ENCODE measurements around the gene SERPINB10. TPM values are rescaled to one million over a fixed set of nuclear protein-coding genes. Genes with fewer than 3 reads are reported as not detected.
"Not testable (repeated sequence)": the region's sequence is repeated elsewhere in the genome, so short reads cannot be mapped to it uniquely, and the experiment has no call there.

The SERPINB10 gene
- polyA plus RNA-seq, 1 experiment, result 0.38 TPM

GRCh38 chr18:63936932-63937393 is 29.2 kb downstream of the SERPINB10 start:
- CTCF ChIA-PET, result interaction anchor here (0.7 to 7.7 kb wide), 36 partner anchors 8 to 498 kb away, joined by 3 to 47 read pairs (median 6); no protein-coding TSS in a partner anchor
- no peak for DNase-seq (ENCODE audit: low read depth)
- no peak for TF ChIP-seq CTCF (IDR thresholded peaks at IDR 0.05; ENCODE audit: insufficient read depth, low read depth, low read length)

GRCh38 chr18:63940008-63940407 is 32.2 kb downstream of the SERPINB10 start:
- Histone ChIP-seq H3K27me3 (ENCODE audit: control insufficient read depth, insufficient read depth, low read length) (no peaks in the 10 kb centered on the region; the same call in 1 of the 2 replicates), H3K36me3 (ENCODE audit: control insufficient read depth, insufficient read depth, low read length) (no peaks in the 10 kb centered on the region), H3K4me3 (ENCODE audit: low read depth, low read length) (no peak overlapping the region)
- no peak for TF ChIP-seq CTCF (IDR thresholded peaks at IDR 0.05; ENCODE audit: insufficient read depth, low read depth, low read length)
- no peak for DNase-seq (ENCODE audit: low read depth)
- ChIA-PET POLR2A (no interaction called here), CTCF (interaction anchor here (7.7 kb wide), 1 partner anchor 22 kb away, joined by 47 read pairs; no protein-coding TSS in a partner anchor)

More at GRCh38 chr18:63936932-63937393, 29.2 kb downstream of the SERPINB10 start:
- H3K36me3 ChIP-seq (ENCODE audit: control insufficient read depth, insufficient read depth, low read length), result no peaks in the 10 kb centered on the region
- peak overlapping the region; percentile 85 for H3K4me3 ChIP-seq (ENCODE audit: low read depth, low read length)
- peaks cover 2% of the 10 kb centered on the region; the same call in 1 of the 2 replicates for H3K27me3 ChIP-seq (ENCODE audit: control insufficient read depth, insufficient read depth, low read length)
- POLR2A ChIA-PET, result no interaction called here

GRCh38 chr18:63940543-63941050 is 32.8 kb downstream of the SERPINB10 start:
- H3K4me3 ChIP-seq (ENCODE audit: low read depth, low read length); POLR2A ChIA-PET: not testable (repeated sequence)

GRCh38 chr18:63947051-63947790 is 39.5 kb downstream of the SERPINB10 start:
- Histone ChIP-seq H3K27me3 (ENCODE audit: control insufficient read depth, insufficient read depth, low read length) (no peaks in the 10 kb centered on the region), H3K36me3 (ENCODE audit: control insufficient read depth, insufficient read depth, low read length) (no peaks in the 10 kb centered on the region), H3K4me3 (ENCODE audit: low read depth, low read length) (no peak overlapping the region)
- ChIA-PET CTCF (interaction anchor here (1.0 kb wide), 1 partner anchor 10 kb away, joined by 4 read pairs; no protein-coding TSS in a partner anchor), POLR2A (no interaction called here)
- TF ChIP-seq CTCF (IDR thresholded peaks at IDR 0.05; ENCODE audit: insufficient read depth, low read depth, low read length), result no peak
- DNase-seq (ENCODE audit: low read depth), result no peak

More at GRCh38 chr18:63940543-63941050, 32.8 kb downstream of the SERPINB10 start:
- not testable (repeated sequence) for H3K36me3 ChIP-seq (ENCODE audit: control insufficient read depth, insufficient read depth, low read length); DNase-seq (ENCODE audit: low read depth); H3K27me3 ChIP-seq (ENCODE audit: control insufficient read depth, insufficient read depth, low read length)
- CTCF ChIA-PET, result interaction anchor here (7.7 kb wide), 1 partner anchor 21 kb away, joined by 47 read pairs; no protein-coding TSS in a partner anchor

GRCh38 chr18:63949068-63949737 is 41.4 kb downstream of the SERPINB10 start, which contains the start of gene HMSD:
HMSD (plus strand) TSS chr18:63949301; CDS start chr18:63953456, 4,155 bp downstream.
- Histone ChIP-seq H3K36me3 (ENCODE audit: control insufficient read depth, insufficient read depth, low read length) (no peaks in the 10 kb centered on the region), H3K27me3 (ENCODE audit: control insufficient read depth, insufficient read depth, low read length) (no peaks in the 10 kb centered on the region), H3K4me3 (ENCODE audit: low read depth, low read length) (peak within 1 kb of the TSS; percentile 14; the same call in 1 of the 2 replicates)
- CTCF ChIA-PET, result interaction anchor here (0.8 kb wide), 1 partner anchor 13 kb away, joined by 3 read pairs; no protein-coding TSS in a partner anchor
- POLR2A ChIA-PET, result no interaction called here
- TF ChIP-seq CTCF (IDR thresholded peaks at IDR 0.05; ENCODE audit: insufficient read depth, low read depth, low read length), result peak; percentile 52
- DNase-seq (ENCODE audit: low read depth), result no peak

Measured in BJ (cell line).